ENCODE data around the gene CHERP. TPM values are rescaled to one million over a fixed set of nuclear protein-coding genes. Genes with fewer than 3 reads are reported as not detected.
"Not testable (repeated sequence)": the region's sequence is repeated elsewhere in the genome, so short reads cannot be mapped to it uniquely, and the experiment has no call there.

The CHERP gene
- total RNA-seq, 2 donors from 2014 or later: 64.1 to 93.0 TPM

- Mint-ChIP-seq H3K36me3 (no peaks in the 10 kb centered on the region), H3K9me3 (no peaks in the 10 kb centered on the region), H3K4me3 (no peak overlapping the region), H3K27ac (no peak overlapping the region), H3K27me3 (no peaks in the 10 kb centered on the region), H3K4me1 (ENCODE audit: low read depth in 2 of 2) (peaks cover 4 to 6% of the 10 kb centered on the region in 2 donors)
- DNase-seq (ENCODE audit: low spot score) (no peak), ATAC-seq (no peak)
Observed at GRCh38 chr19:16516381-16516780, 25.9 kb downstream of the CHERP start.

- no peaks in the 10 kb centered on the region for H3K36me3 Mint-ChIP-seq
- no peak overlapping the region for H3K4me3 Mint-ChIP-seq
- DNase-seq (ENCODE audit: low spot score) (no peak), ATAC-seq (peak in 1 of 2 donors; percentile 25)
- no peaks in the 10 kb centered on the region for H3K9me3 Mint-ChIP-seq
- H3K4me1 Mint-ChIP-seq (ENCODE audit: low read depth in 2 of 2): peaks cover 4 to 6% of the 10 kb centered on the region in 2 donors
- no peaks in the 10 kb centered on the region for H3K27me3 Mint-ChIP-seq
- no peak overlapping the region for H3K27ac Mint-ChIP-seq
Observed at GRCh38 chr19:16514383-16515019, 27.7 kb downstream of the CHERP start.

GRCh38 chr19:16512611-16513010, 29.6 kb downstream of the CHERP start:
- H3K27ac Mint-ChIP-seq; DNase-seq (ENCODE audit: low spot score); H3K4me3 Mint-ChIP-seq; H3K36me3 Mint-ChIP-seq; H3K27me3 Mint-ChIP-seq; H3K9me3 Mint-ChIP-seq; H3K4me1 Mint-ChIP-seq (ENCODE audit: low read depth in 2 of 2); ATAC-seq: not testable (repeated sequence)

GRCh38 chr19:16509141-16510061, 32.8 kb downstream of the CHERP start:
- H3K27ac Mint-ChIP-seq: no peak overlapping the region
- H3K9me3 Mint-ChIP-seq: no peaks in the 10 kb centered on the region
- DNase-seq (ENCODE audit: low spot score) (no peak), ATAC-seq (no peak)
- H3K4me1 Mint-ChIP-seq (ENCODE audit: low read depth in 2 of 2): no peaks in the 10 kb centered on the region
- no peak overlapping the region for H3K4me3 Mint-ChIP-seq
- no peaks in the 10 kb centered on the region for H3K36me3 Mint-ChIP-seq
- no peaks in the 10 kb centered on the region for H3K27me3 Mint-ChIP-seq

GRCh38 chr19:16508546-16508945, 33.7 kb downstream of the CHERP start:
- no peaks in the 10 kb centered on the region for H3K4me1 Mint-ChIP-seq (ENCODE audit: low read depth in 2 of 2)
- no peak overlapping the region for H3K27ac Mint-ChIP-seq
- H3K4me3 Mint-ChIP-seq: no peak overlapping the region
- H3K9me3 Mint-ChIP-seq: no peaks in the 10 kb centered on the region
- no peaks in the 10 kb centered on the region for H3K27me3 Mint-ChIP-seq
- no peak for DNase-seq (ENCODE audit: low spot score)
- ATAC-seq: no peak
- no peaks in the 10 kb centered on the region for H3K36me3 Mint-ChIP-seq

GRCh38 chr19:16506961-16507360, 35.3 kb downstream of the CHERP start:
- no peak overlapping the region for H3K27ac Mint-ChIP-seq

GRCh38 chr19:16506161-16506560, 36.1 kb downstream of the CHERP start:
- H3K4me1 Mint-ChIP-seq (ENCODE audit: low read depth in 2 of 2); H3K9me3 Mint-ChIP-seq; ATAC-seq; H3K27ac Mint-ChIP-seq; H3K4me3 Mint-ChIP-seq; DNase-seq (ENCODE audit: low spot score); H3K27me3 Mint-ChIP-seq; H3K36me3 Mint-ChIP-seq: not testable (repeated sequence)

More at GRCh38 chr19:16506961-16507360, 35.3 kb downstream of the CHERP start:
- Mint-ChIP-seq H3K27me3 (no peaks in the 10 kb centered on the region), H3K36me3 (no peaks in the 10 kb centered on the region), H3K4me1 (ENCODE audit: low read depth in 2 of 2) (no peaks in the 10 kb centered on the region), H3K9me3 (no peaks in the 10 kb centered on the region), H3K4me3 (no peak overlapping the region)
- ATAC-seq: no peak
- DNase-seq (ENCODE audit: low spot score): no peak

GRCh38 chr19:16504271-16504670, 38.0 kb downstream of the CHERP start:
- H3K36me3 Mint-ChIP-seq: no peaks in the 10 kb centered on the region
- H3K27ac Mint-ChIP-seq: no peak overlapping the region
- no peak overlapping the region for H3K4me3 Mint-ChIP-seq
- no peaks in the 10 kb centered on the region for H3K4me1 Mint-ChIP-seq (ENCODE audit: low read depth in 2 of 2)
- no peaks in the 10 kb centered on the region for H3K27me3 Mint-ChIP-seq
- H3K9me3 Mint-ChIP-seq: no peaks in the 10 kb centered on the region
- ATAC-seq: no peak
- DNase-seq (ENCODE audit: low spot score): no peak

GRCh38 chr19:16497837-16498236, 44.4 kb downstream of the CHERP start:
- Mint-ChIP-seq H3K36me3 (no peaks in the 10 kb centered on the region), H3K4me3 (peak overlapping the region; percentile 91), H3K9me3 (no peaks in the 10 kb centered on the region), H3K27ac (peak overlapping the region; percentile 18 to 66), H3K4me1 (ENCODE audit: low read depth in 2 of 2) (peaks cover 9 to 12% of the 10 kb centered on the region in 2 donors), H3K27me3 (no peaks in the 10 kb centered on the region)
- no peak for ATAC-seq
- DNase-seq (ENCODE audit: low spot score): no peak

GRCh38 chr19:16497042-16497441, 45.2 kb downstream of the CHERP start:
- H3K9me3 Mint-ChIP-seq: no peaks in the 10 kb centered on the region
- peak overlapping the region; percentile 18 to 66 for H3K27ac Mint-ChIP-seq
- ATAC-seq (no peak), DNase-seq (ENCODE audit: low spot score) (no peak)
- H3K27me3 Mint-ChIP-seq: no peaks in the 10 kb centered on the region
- peak overlapping the region; percentile 91 for H3K4me3 Mint-ChIP-seq
- no peaks in the 10 kb centered on the region for H3K36me3 Mint-ChIP-seq
- H3K4me1 Mint-ChIP-seq (ENCODE audit: low read depth in 2 of 2): peaks cover 9 to 12% of the 10 kb centered on the region in 2 donors

GRCh38 chr19:16496613-16496983, 45.6 kb downstream of the CHERP start:
- H3K27me3 Mint-ChIP-seq: no peaks in the 10 kb centered on the region
- H3K36me3 Mint-ChIP-seq: no peaks in the 10 kb centered on the region
- no peak for ATAC-seq
- H3K4me3 Mint-ChIP-seq: peak overlapping the region; percentile 91
- no peaks in the 10 kb centered on the region for H3K9me3 Mint-ChIP-seq
- H3K4me1 Mint-ChIP-seq (ENCODE audit: low read depth in 2 of 2): peaks cover 9 to 12% of the 10 kb centered on the region in 2 donors
- DNase-seq (ENCODE audit: low spot score): no peak
- peak overlapping the region; percentile 91 to 92 for H3K27ac Mint-ChIP-seq

- Mint-ChIP-seq H3K27ac (peak within 1 kb of the TSS; percentile 91 to 92), H3K4me3 (peak within 1 kb of the TSS; percentile 91), H3K9me3 (no peaks in the 10 kb centered on the region), H3K27me3 (no peaks in the 10 kb centered on the region), H3K36me3 (no peaks in the 10 kb centered on the region), H3K4me1 (ENCODE audit: low read depth in 2 of 2) (peaks cover 9 to 12% of the 10 kb centered on the region in 2 donors)
- ATAC-seq (peak; percentile 99 to 100), DNase-seq (ENCODE audit: low spot score) (peak; percentile 99)
Observed at GRCh38 chr19:16495982-16496612, 46.1 kb downstream of the CHERP start, which contains the start of the genes C19orf44 and CALR3. C19orf44 (plus strand) TSS chr19:16496394; CDS start chr19:16500793, 4,399 bp downstream. CALR3 (minus strand) TSS chr19:16496167; CDS start chr19:16496129, 38 bp downstream.

- H3K36me3 Mint-ChIP-seq; DNase-seq (ENCODE audit: low spot score); H3K4me1 Mint-ChIP-seq (ENCODE audit: low read depth in 2 of 2): not testable (repeated sequence)
Observed at GRCh38 chr19:16486476-16486875, 55.8 kb downstream of the CHERP start.

GRCh38 chr19:16482745-16483144, 59.5 kb downstream of the CHERP start:
- Mint-ChIP-seq H3K9me3 (no peaks in the 10 kb centered on the region), H3K4me1 (ENCODE audit: low read depth in 2 of 2) (no peaks in the 10 kb centered on the region), H3K4me3 (no peak overlapping the region), H3K36me3 (no peaks in the 10 kb centered on the region), H3K27me3 (no peaks in the 10 kb centered on the region), H3K27ac (no peak overlapping the region)
- ATAC-seq (no peak), DNase-seq (ENCODE audit: low spot score) (no peak)

More at GRCh38 chr19:16486476-16486875, 55.8 kb downstream of the CHERP start:
- not testable (repeated sequence) for ATAC-seq, H3K27me3 Mint-ChIP-seq, H3K9me3 Mint-ChIP-seq, H3K4me3 Mint-ChIP-seq, H3K27ac Mint-ChIP-seq
